GM12878 (cell line): ENCODE measurements around the gene HUNK. TPM values are rescaled to one million over a fixed set of nuclear protein-coding genes. Genes with fewer than 3 reads are reported as not detected.
A peak's percentile ranks its signal among the peaks of the same experiment; 100 is the strongest.

Source experiments
- ATAC-seq: fragments of 200-7000 bp; cut with Tn5 transposase; 3 replicates; pipeline ENCODE4 v1.9.1; 2020; ENCODE audit warnings: mild to moderate bottlenecking, moderate library complexity
- BruUV-seq: library from RNA; stranded (reverse); fragments of 400-500 nt; replicated peaks from 2 replicates; lab custom pipeline; 2021; lab: Mats Ljungman, UMichigan
- CTCF ChIA-PET: fragments of 300-600 bp; sonication (Branson Sonifier 250); formaldehyde crosslinking; extraction: SDS; loops from one replicate; lab custom pipeline; 2021; ENCODE audit warnings: inconsistent platforms; lab: Yijun Ruan, JAX
- POLR2A ChIA-PET: fragments of 350-600 bp; formaldehyde crosslinking; extraction: SDS; loops from one replicate; lab custom pipeline; 2021; ENCODE audit warnings: inconsistent platforms; lab: Charles Lee
- RAD21 ChIA-PET: fragments of 300-600 bp; sonication (Branson Sonifier 250); formaldehyde crosslinking; loops from one replicate; lab custom pipeline; 2023; ENCODE audit warnings: antibody characterized with exemption; ENCODE audit not compliant: unreplicated experiment; lab: Charles Lee
- SMC1A ChIA-PET: fragments of 300-600 bp; sonication (Branson Sonifier 250); formaldehyde crosslinking; loops from one replicate; lab custom pipeline; 2023; ENCODE audit not compliant: unreplicated experiment, uncharacterized antibody; lab: Charles Lee
- DNase-seq: peaks from one replicate; pipeline ENCODE4 v3.0.0-alpha.2; 2011; ENCODE audit warnings: low read depth, low spot score
- FAIRE-seq: peaks from 3 replicates; lab custom pipeline; 2011; peaks lifted over from hg19 to GRCh38; lab: Jason Lieb, UNC
- H2AFZ ChIP-seq: 2 replicates; pipeline ENCODE4 v1.6.0; 2011; ENCODE audit warnings: low read depth, low read length, control low read depth; ENCODE audit not compliant: control insufficient read depth
- H3K27ac ChIP-seq: 2 replicates; pipeline ENCODE4 v1.5.1; 2011; ENCODE audit warnings: control low read depth; ENCODE audit not compliant: control insufficient read depth, insufficient read depth
- H3K27me3 ChIP-seq, 2 experiments: replicated peaks in 1 of 2; 2 replicates each; pipeline versions ENCODE4 v1.6.0 to v1.6.1; 2011; ENCODE audit warnings: low read length in 1 of 2; ENCODE audit not compliant: control insufficient read depth in 2 of 2, insufficient read depth in 2 of 2
- H3K36me3 ChIP-seq, 2 experiments: 2 replicates each; pipeline ENCODE4 v1.5.1; 2011; ENCODE audit warnings: low read length in 1 of 2; ENCODE audit not compliant: control insufficient read depth in 2 of 2, insufficient read depth in 2 of 2
- H3K4me1 ChIP-seq: 2 replicates; pipeline ENCODE4 v1.6.1; 2011; ENCODE audit warnings: mild to moderate bottlenecking, low read length, moderate library complexity, mixed read lengths; ENCODE audit not compliant: control insufficient read depth, insufficient read depth
- H3K4me2 ChIP-seq: 2 replicates; pipeline ENCODE4 v1.6.0; 2011; ENCODE audit warnings: control low read depth; ENCODE audit not compliant: control insufficient read depth, insufficient read depth
- H3K4me3 ChIP-seq: fragments of 200-600 bp; sonication (generic); 2 replicates; pipeline ENCODE4 v1.5.1; 2016
- H3K79me2 ChIP-seq: 2 replicates; pipeline ENCODE4 v1.6.0; 2011; ENCODE audit warnings: low read length; ENCODE audit not compliant: control insufficient read depth, insufficient read depth
- H3K9ac ChIP-seq: 2 replicates; pipeline ENCODE4 v1.8.0; 2011; ENCODE audit warnings: low read length, control low read depth, mixed read lengths; ENCODE audit not compliant: control insufficient read depth, insufficient read depth
- H3K9me3 ChIP-seq: replicated peaks from 3 replicates; pipeline ENCODE4 v1.5.1; 2011; ENCODE audit warnings: mild to moderate bottlenecking, low read length; ENCODE audit not compliant: control insufficient read depth, insufficient read depth
- H4K20me1 ChIP-seq: 2 replicates; pipeline ENCODE4 v1.6.0; 2011; ENCODE audit not compliant: control insufficient read depth, insufficient read depth
- BMI1 ChIP-seq: fragments of 450-650 bp; IDR thresholded peaks from 2 replicates; pipeline ENCODE4 v1.6.1; 2016; ENCODE audit warnings: mild to moderate bottlenecking, moderate library complexity, borderline replicate concordance
- ETV6 ChIP-seq, 2 experiments: fragments of 450-650 bp in 1 of 2; IDR thresholded peaks in 1 of 2; conservative IDR thresholded peaks in 1 of 2; 2 replicates each; pipeline ENCODE4 v1.6.1; 2014; ENCODE audit warnings: antibody characterized with exemption in 1 of 2, borderline replicate concordance in 1 of 2, low read depth in 1 of 2, mild to moderate bottlenecking in 1 of 2, moderate library complexity in 1 of 2
- IKZF2 ChIP-seq, 2 experiments: fragments of 450-650 bp; IDR thresholded peaks; 2 replicates each; pipeline ENCODE4 v1.6.1; 2017; ENCODE audit warnings: mild to moderate bottlenecking in 2 of 2, moderate library complexity in 2 of 2
- IRF4 ChIP-seq: IDR thresholded peaks from 2 replicates; pipeline ENCODE4 v1.6.1; 2011; ENCODE audit warnings: low read depth, low read length
- POLR2A ChIP-seq: IDR thresholded peaks from 2 replicates; pipeline ENCODE4 v1.6.1; 2011; ENCODE audit warnings: low read depth, mild to moderate bottlenecking, low read length
- POU2F2 ChIP-seq: IDR thresholded peaks from 3 replicates; pipeline ENCODE4 v1.6.1; 2011; ENCODE audit warnings: low read depth, mild to moderate bottlenecking, low read length, borderline replicate concordance
- RCOR1 ChIP-seq: conservative IDR thresholded peaks from 2 replicates; pipeline ENCODE4 v1.6.1; 2012; ENCODE audit warnings: low read depth, low read length, improper control_type of control experiment
- SPI1 ChIP-seq: IDR thresholded peaks from 2 replicates; pipeline ENCODE4 v1.6.1; 2011; ENCODE audit warnings: low read depth, mild to moderate bottlenecking, low read length, moderate library complexity, borderline replicate concordance; ENCODE audit not compliant: insufficient read depth
- STAT1 ChIP-seq: fragments of 450-650 bp; conservative IDR thresholded peaks from 2 replicates; pipeline ENCODE4 v1.6.1; 2014; ENCODE audit warnings: antibody characterized with exemption, mild to moderate bottlenecking
- WGBS: methylation state at CpG from one replicate; pipeline ENCODE4 v1.1.6; 2016; ENCODE audit warnings: low lambda C conversion rate; ENCODE audit not compliant: insufficient replicate concordance, insufficient coverage; ENCODE audit errors: missing lambda C conversion rate; 5-methylcytosine and 5-hydroxymethylcytosine counted together
- in situ Hi-C: fragments of 300-500 bp; cut with MboI; formaldehyde crosslinking; loops from 9 replicates; pipeline ENCODE4 v1.14.3; 2018; ENCODE audit warnings: mixed read lengths
- intact Hi-C: fragments of 100-400 bp; cut with micrococcal nuclease; formaldehyde crosslinking; loops from one replicate; pipeline ENCODE4 v1.14.2; 2022; ENCODE audit not compliant: unreplicated experiment
- polyA plus RNA-seq, 11 experiments: library from polyadenylated mRNA; depleted of rRNA in 4 of 11; unstranded in 6 of 11; stranded (reverse) in 5 of 11; fragments of >200 nt; fragmentation: Nextera tagmentation in 4 of 11; fragmentation: Illumina TruSeq in 1 of 11; extraction: Ambion mirVana in 4 of 11; extraction: Trizol in 1 of 11; gene quantifications; 1 replicate in 1 of 11; 2 replicates in 10 of 11; pipeline versions ENCODE4 v1.2.1 to v1.2.3, GENCODE V29; 2011 to 2016; ENCODE audit warnings: inconsistent platforms in 2 of 11, missing spikeins in 2 of 11, low read depth in 1 of 11
- total RNA-seq, 4 experiments: library from RNA; depleted of rRNA in 3 of 4; stranded (reverse); fragments of >200 nt in 3 of 4; fragmentation: Illumina TruSeq in 1 of 4; extraction: Trizol in 1 of 4; gene quantifications; 2 replicates each; pipeline versions ENCODE4 v1.2.1 to v1.2.3, GENCODE V29; 2013 to 2021

The HUNK gene
- total and polyA plus RNA-seq, 10 of the 15 experiments (the other 5 are each of a cell fraction or from before 2014, with no cell fraction given), result under 0.01 to 0.14 (median 0.03) TPM; not detected in 7

- H3K9ac ChIP-seq, result no peak overlapping the region
- ATAC-seq (no peak), DNase-seq (no peak), FAIRE-seq (no peak)
- ChIA-PET RAD21 (no interaction called here), SMC1A (no interaction called here), CTCF (no interaction called here), POLR2A (no interaction called here)
- H2AFZ ChIP-seq, result no peak overlapping the region
- no peak overlapping the region for H3K4me2 ChIP-seq
- intact Hi-C loops, result no loop called here
- H3K4me1 ChIP-seq, result no peaks in the 10 kb centered on the region
- no peaks in the 10 kb centered on the region for H3K36me3 ChIP-seq
- no peak overlapping the region for H3K4me3 ChIP-seq
- no peaks in the 10 kb centered on the region for H4K20me1 ChIP-seq
- 79% methylated on average over 3 of the region's 3 CpGs for WGBS
- no peaks in the 10 kb centered on the region for H3K79me2 ChIP-seq
- no TSS peak for BruUV-seq
- H3K27me3 ChIP-seq, result no peaks in the 10 kb centered on the region
- no peak overlapping the region for H3K27ac ChIP-seq
- in situ Hi-C loops, result no loop called here
- H3K9me3 ChIP-seq, result no peaks in the 10 kb centered on the region
- TF ChIP-seq IRF4 (no peak), RCOR1 (no peak), STAT1 (no peak), IKZF2 (IDR thresholded peaks at IDR 0.05) (no peak)
- TF ChIP-seq, all 136 proteins: peak for 0
Measured at GRCh38 chr21:32009263-32009662, 136.4 kb downstream of the HUNK start.

- ChIA-PET CTCF (no interaction called here), RAD21 (no interaction called here)
- peaks cover 3% of the 10 kb centered on the region; the same call in 1 of the 2 replicates for H3K4me1 ChIP-seq
- no peak overlapping the region for H3K4me3 ChIP-seq
- BruUV-seq, result no TSS peak
- peak overlapping the region; percentile 44 for H3K4me2 ChIP-seq
- TF ChIP-seq SPI1 (peak; percentile 26; the same call in 1 of the 2 replicates), BMI1 (no peak), POU2F2 (peak; percentile 67; the same call in 1 of the 3 replicates), ETV6 (conservative IDR thresholded peaks at IDR 0.05 in 1 of 2, IDR thresholded peaks at IDR 0.05 in 1 of 2; ENCODE audit: borderline replicate concordance in 1 of 2, low read depth in 1 of 2) (no peak), POLR2A (no peak)
- TF ChIP-seq, all 136 proteins: peak for 2
- Histone ChIP-seq H3K27ac (no peak overlapping the region), H2AFZ (no peak overlapping the region), H3K79me2 (no peaks in the 10 kb centered on the region), H3K36me3 (no peaks in the 10 kb centered on the region), H3K9me3 (no peaks in the 10 kb centered on the region; the same call in 2 of the 3 replicates), H3K9ac (no peak overlapping the region), H3K27me3 (no peaks in the 10 kb centered on the region), H4K20me1 (no peaks in the 10 kb centered on the region)
- DNase-seq, result peak; percentile 34
- 53% methylated on average over 7 of the region's 7 CpGs for WGBS
- in situ Hi-C loops, result no loop called here
- intact Hi-C loops, result no loop called here
- ATAC-seq, result no peak
- ChIA-PET POLR2A (no interaction called here), SMC1A (no interaction called here)
- no peak for FAIRE-seq
Measured at GRCh38 chr21:32015461-32016139, 142.8 kb downstream of the HUNK start.
